Spleen (tissue), 7 donors: ENCODE data around the gene PPEF1.

ENCODE experiments used
- POLR2A ChIP-seq, 3 donors: fragments of 450-650 bp; IDR thresholded peaks; one replicate each; pipeline ENCODE4 v1.5.1; 2017; ENCODE audit warnings: antibody characterized with exemption in 3 of 3, mild to moderate bottlenecking in 1 of 3
- POLR2AphosphoS5 ChIP-seq, 3 donors: sonication (generic); formaldehyde crosslinking; IDR thresholded peaks; one replicate each; pipeline ENCODE4 v1.5.1; 2017; ENCODE audit warnings: antibody characterized with exemption in 3 of 3
- TF ChIP-seq, protein P1 (sequence below), 11 experiments: fragments of 200-600 bp in 7 of 11; fragments of 450-650 bp in 4 of 11; sonication (generic) in 4 of 11; IDR thresholded peaks in 8 of 11; conservative IDR thresholded peaks in 3 of 11; 1 replicate in 7 of 11; 2 replicates in 4 of 11; pipeline versions ENCODE4 v1.4.0 to v1.8.0; 2016 to 2021; ENCODE audit warnings: antibody characterized with exemption in 11 of 11, inconsistent platforms in 4 of 11, mild to moderate bottlenecking in 1 of 11
- donor health status: DM: no; HTN: no; CAD: no; lungs with moderate emphysema.
- donor health status: DM: no; HTN: no; CAD: no.
- donor health status: DM: no; HTN: no; CAD: no.

DNA sequence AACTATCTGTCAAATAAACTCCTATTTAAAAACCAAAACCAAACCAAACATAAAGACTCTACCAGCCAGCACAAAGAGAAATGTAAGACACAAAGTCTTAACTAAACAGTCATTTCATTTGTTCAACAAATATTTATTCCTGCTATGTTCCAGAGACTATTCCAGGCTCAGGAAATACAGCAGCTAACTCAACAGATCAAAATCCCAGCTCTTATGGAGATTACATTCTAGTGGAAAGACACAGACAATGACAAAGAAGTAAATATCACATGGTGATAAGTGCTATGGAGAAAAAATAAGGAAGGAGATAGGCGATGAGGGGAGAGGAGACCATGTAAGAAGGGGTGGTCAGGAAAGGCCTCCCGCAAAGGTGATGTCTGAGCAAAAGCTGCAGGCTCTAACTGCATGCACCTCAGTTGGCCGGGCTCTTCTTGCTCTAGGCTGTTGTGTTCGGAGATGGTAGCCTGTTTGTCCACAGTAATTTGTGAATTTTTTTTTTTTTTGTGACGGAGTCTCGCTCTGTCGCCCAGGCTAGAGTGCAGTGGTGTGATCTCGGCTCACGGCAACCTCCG, 15.1 kb downstream of the PPEF1 start:
- TF ChIP-seq POLR2A (IDR thresholded peaks at IDR 0.05) (no peak), POLR2AphosphoS5 (IDR thresholded peaks at IDR 0.05) (no peak)
- TF ChIP-seq, protein P1, sequence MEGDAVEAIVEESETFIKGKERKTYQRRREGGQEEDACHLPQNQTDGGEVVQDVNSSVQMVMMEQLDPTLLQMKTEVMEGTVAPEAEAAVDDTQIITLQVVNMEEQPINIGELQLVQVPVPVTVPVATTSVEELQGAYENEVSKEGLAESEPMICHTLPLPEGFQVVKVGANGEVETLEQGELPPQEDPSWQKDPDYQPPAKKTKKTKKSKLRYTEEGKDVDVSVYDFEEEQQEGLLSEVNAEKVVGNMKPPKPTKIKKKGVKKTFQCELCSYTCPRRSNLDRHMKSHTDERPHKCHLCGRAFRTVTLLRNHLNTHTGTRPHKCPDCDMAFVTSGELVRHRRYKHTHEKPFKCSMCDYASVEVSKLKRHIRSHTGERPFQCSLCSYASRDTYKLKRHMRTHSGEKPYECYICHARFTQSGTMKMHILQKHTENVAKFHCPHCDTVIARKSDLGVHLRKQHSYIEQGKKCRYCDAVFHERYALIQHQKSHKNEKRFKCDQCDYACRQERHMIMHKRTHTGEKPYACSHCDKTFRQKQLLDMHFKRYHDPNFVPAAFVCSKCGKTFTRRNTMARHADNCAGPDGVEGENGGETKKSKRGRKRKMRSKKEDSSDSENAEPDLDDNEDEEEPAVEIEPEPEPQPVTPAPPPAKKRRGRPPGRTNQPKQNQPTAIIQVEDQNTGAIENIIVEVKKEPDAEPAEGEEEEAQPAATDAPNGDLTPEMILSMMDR (IDR thresholded peaks at IDR 0.05 in 8 of 11, conservative IDR thresholded peaks at IDR 0.05 in 3 of 11): no peak
